Ishikawa (cell line): ENCODE measurements around the gene ZNF350.

Experiments
- CREB1 ChIP-seq: IDR thresholded peaks from 2 replicates; pipeline ENCODE4 v1.6.1; 2012; ENCODE audit warnings: low read depth
- EGR1 ChIP-seq: IDR thresholded peaks from 2 replicates; pipeline ENCODE4 v1.6.1; 2012
- EP300 ChIP-seq: IDR thresholded peaks from 2 replicates; pipeline ENCODE4 v1.6.1; 2012; ENCODE audit warnings: borderline replicate concordance
- FOXM1 ChIP-seq: IDR thresholded peaks from 2 replicates; pipeline ENCODE4 v1.6.1; 2012; ENCODE audit warnings: low read depth, borderline replicate concordance
- MAX ChIP-seq: IDR thresholded peaks from 2 replicates; pipeline ENCODE4 v1.6.1; 2012
- NFIC ChIP-seq: IDR thresholded peaks from 2 replicates; pipeline ENCODE4 v1.6.1; 2012
- RAD21 ChIP-seq: IDR thresholded peaks from 2 replicates; pipeline ENCODE4 v1.6.1; 2012; ENCODE audit warnings: low read depth
- TAF1 ChIP-seq: IDR thresholded peaks from 2 replicates; pipeline ENCODE4 v1.6.1; 2012; ENCODE audit warnings: low read depth, mild to moderate bottlenecking
- TCF12 ChIP-seq: IDR thresholded peaks from 2 replicates; pipeline ENCODE4 v1.6.1; 2012; ENCODE audit warnings: low read depth
- TEAD4 ChIP-seq: IDR thresholded peaks from 2 replicates; pipeline ENCODE4 v1.6.1; 2012
- YY1 ChIP-seq: IDR thresholded peaks from 2 replicates; pipeline ENCODE4 v1.6.1; 2012; ENCODE audit warnings: low read depth
- TF ChIP-seq, protein P1 (sequence below): IDR thresholded peaks from 2 replicates; pipeline ENCODE4 v1.6.1; 2012; ENCODE audit warnings: low read depth, mild to moderate bottlenecking
- TF ChIP-seq, protein P2 (sequence below): IDR thresholded peaks from 2 replicates; pipeline ENCODE4 v1.6.1; 2012

DNA sequence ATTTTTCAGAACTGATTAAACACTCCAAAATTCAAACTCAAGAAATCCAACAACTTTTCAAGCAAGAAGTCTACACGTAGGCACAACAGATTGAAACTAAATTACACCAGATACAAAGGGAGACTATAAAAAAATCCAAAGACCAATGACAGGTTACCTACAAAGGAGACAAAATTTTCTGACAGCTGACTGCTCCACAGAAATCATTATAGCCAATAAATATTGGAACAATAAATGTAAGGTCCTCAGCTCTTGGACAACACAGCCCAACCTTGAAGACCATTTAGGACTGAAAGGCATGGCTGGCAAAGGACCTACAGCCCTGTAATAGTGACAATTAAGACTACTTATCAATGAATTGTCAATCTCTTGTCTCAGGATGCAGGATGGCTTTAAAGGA is 15.9 kb downstream of the ZNF350 start:
- TF ChIP-seq, protein P1, sequence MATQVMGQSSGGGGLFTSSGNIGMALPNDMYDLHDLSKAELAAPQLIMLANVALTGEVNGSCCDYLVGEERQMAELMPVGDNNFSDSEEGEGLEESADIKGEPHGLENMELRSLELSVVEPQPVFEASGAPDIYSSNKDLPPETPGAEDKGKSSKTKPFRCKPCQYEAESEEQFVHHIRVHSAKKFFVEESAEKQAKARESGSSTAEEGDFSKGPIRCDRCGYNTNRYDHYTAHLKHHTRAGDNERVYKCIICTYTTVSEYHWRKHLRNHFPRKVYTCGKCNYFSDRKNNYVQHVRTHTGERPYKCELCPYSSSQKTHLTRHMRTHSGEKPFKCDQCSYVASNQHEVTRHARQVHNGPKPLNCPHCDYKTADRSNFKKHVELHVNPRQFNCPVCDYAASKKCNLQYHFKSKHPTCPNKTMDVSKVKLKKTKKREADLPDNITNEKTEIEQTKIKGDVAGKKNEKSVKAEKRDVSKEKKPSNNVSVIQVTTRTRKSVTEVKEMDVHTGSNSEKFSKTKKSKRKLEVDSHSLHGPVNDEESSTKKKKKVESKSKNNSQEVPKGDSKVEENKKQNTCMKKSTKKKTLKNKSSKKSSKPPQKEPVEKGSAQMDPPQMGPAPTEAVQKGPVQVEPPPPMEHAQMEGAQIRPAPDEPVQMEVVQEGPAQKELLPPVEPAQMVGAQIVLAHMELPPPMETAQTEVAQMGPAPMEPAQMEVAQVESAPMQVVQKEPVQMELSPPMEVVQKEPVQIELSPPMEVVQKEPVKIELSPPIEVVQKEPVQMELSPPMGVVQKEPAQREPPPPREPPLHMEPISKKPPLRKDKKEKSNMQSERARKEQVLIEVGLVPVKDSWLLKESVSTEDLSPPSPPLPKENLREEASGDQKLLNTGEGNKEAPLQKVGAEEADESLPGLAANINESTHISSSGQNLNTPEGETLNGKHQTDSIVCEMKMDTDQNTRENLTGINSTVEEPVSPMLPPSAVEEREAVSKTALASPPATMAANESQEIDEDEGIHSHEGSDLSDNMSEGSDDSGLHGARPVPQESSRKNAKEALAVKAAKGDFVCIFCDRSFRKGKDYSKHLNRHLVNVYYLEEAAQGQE, result no peak
- no peak for TF ChIP-seq EGR1
- TF ChIP-seq TEAD4, result no peak
- no peak for TF ChIP-seq EP300
- no peak for TF ChIP-seq RAD21
- TF ChIP-seq, protein P2, sequence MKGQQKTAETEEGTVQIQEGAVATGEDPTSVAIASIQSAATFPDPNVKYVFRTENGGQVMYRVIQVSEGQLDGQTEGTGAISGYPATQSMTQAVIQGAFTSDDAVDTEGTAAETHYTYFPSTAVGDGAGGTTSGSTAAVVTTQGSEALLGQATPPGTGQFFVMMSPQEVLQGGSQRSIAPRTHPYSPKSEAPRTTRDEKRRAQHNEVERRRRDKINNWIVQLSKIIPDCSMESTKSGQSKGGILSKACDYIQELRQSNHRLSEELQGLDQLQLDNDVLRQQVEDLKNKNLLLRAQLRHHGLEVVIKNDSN, result no peak
- no peak for TF ChIP-seq YY1
- TF ChIP-seq NFIC, result no peak
- TF ChIP-seq MAX, result no peak
- TF ChIP-seq FOXM1, result no peak
- no peak for TF ChIP-seq TCF12
- TF ChIP-seq CREB1, result no peak
- no peak for TF ChIP-seq TAF1
